Measurements from ENCODE around the gene ITGAD. TPM values are rescaled to one million over a fixed set of nuclear protein-coding genes. Genes with fewer than 3 reads are reported as not detected.

Gene ITGAD
- total and polyA plus RNA-seq, 2 of the 13 experiments (the other 11 are each of a cell fraction or from before 2014, with no cell fraction given): not detected

GRCh38 chr16:31404353-31405064 is 11.4 kb downstream of the ITGAD start:
- peak; percentile 61 for ATAC-seq
- peak; percentile 49; the same call in 1 of the 2 replicates for TF ChIP-seq ZFX (CRISPR knock-in tag; IDR thresholded peaks at IDR 0.05; ENCODE audit: low read depth)
- peak; percentile 47; the same call in 1 of the 2 replicates for TF ChIP-seq GABPB1 (CRISPR knock-in tag; IDR thresholded peaks at IDR 0.05)
- no peak for TF ChIP-seq ZHX1 (CRISPR knock-in tag; IDR thresholded peaks at IDR 0.05; ENCODE audit: low read depth)
- peak; percentile 78; the same call in 1 of the 2 replicates for TF ChIP-seq PCBP1 (IDR thresholded peaks at IDR 0.05; ENCODE audit: borderline replicate concordance, low read depth, low read length)
- peak; percentile 41; the same call in 1 of the 2 replicates for TF ChIP-seq NFYB (CRISPR knock-in tag; IDR thresholded peaks at IDR 0.05)
- no peak for TF ChIP-seq ZNF773 (CRISPR knock-in tag; IDR thresholded peaks at IDR 0.05; ENCODE audit: borderline replicate concordance)
- 0 out of 2 replicates have a peak, but pooled peaks have one; percentile 17 for TF ChIP-seq IKZF1 (IDR thresholded peaks at IDR 0.05)
- peak; percentile 38; the same call in 1 of the 2 replicates for TF ChIP-seq YEATS2 (CRISPR knock-in tag; IDR thresholded peaks at IDR 0.05; ENCODE audit: borderline replicate concordance)
- peak; percentile 60 for TF ChIP-seq ZNF687 (CRISPR knock-in tag; IDR thresholded peaks at IDR 0.05)
- no peak for TF ChIP-seq ZNF274 (CRISPR knock-in tag; IDR thresholded peaks at IDR 0.05)
- 0 out of 2 replicates have a peak, but pooled peaks have one; percentile 23 for TF ChIP-seq GABPA (IDR thresholded peaks at IDR 0.05; ENCODE audit: low read depth, low read length)
- peak; percentile 62 for TF ChIP-seq GABPA (CRISPR knock-in tag; IDR thresholded peaks at IDR 0.05; ENCODE audit: low read depth)
- peak; percentile 44 for TF ChIP-seq HNRNPK (IDR thresholded peaks at IDR 0.05; ENCODE audit: low read depth, low read length, poor library complexity, severe bottlenecking)
- TF ChIP-seq ZNF710 (CRISPR knock-in tag; IDR thresholded peaks at IDR 0.05; ENCODE audit: borderline replicate concordance): peak; percentile 88; the same call in 1 of the 2 replicates
- TF ChIP-seq SP2 (CRISPR knock-in tag; IDR thresholded peaks at IDR 0.05): peak; percentile 34; the same call in 1 of the 2 replicates

More at GRCh38 chr16:31404353-31405064, 11.4 kb downstream of the ITGAD start:
- H3K4me2 ChIP-seq (ENCODE audit: low read depth, low read length): peak overlapping the region; percentile 42
- H3K4me3 ChIP-seq (replicated peaks in 1 of 3; ENCODE audit: insufficient read depth in 1 of 3, low read depth in 2 of 3, low read length in 3 of 3): peak overlapping the region in 2 of 3 experiments; percentile 15 to 39; a peak in 3 of 6 replicates
- in situ Hi-C loops (cut with HindIII; ENCODE audit: extremely low pct_ligation_motif_present, low pct_unique_long_range_greater_than_20kb): no loop called here
- H3K4me1 ChIP-seq (ENCODE audit: insufficient read depth, low read length): 0 out of 2 replicates have a peak, but pooled peaks cover 8% of the 10 kb centered on the region
- no peaks in the 10 kb centered on the region for H4K20me1 ChIP-seq (ENCODE audit: insufficient read depth, low read length)
- no peak for DNase-seq (ENCODE audit: low spot score)
- intact Hi-C loops (cut with micrococcal nuclease; ENCODE audit: unreplicated experiment): no loop called here
- no peak overlapping the region for H3K27ac ChIP-seq (ENCODE audit: extremely low read length, insufficient read depth, low read length)
- peaks cover 3 to 15% of the 10 kb centered on the region in 2 experiments; a peak in 4 of 5 replicates for H3K27me3 ChIP-seq (ENCODE audit: control insufficient read depth in 1 of 2, insufficient read depth in 2 of 2, low read length in 2 of 2)
- no peak overlapping the region for H2AFZ ChIP-seq (ENCODE audit: low read length)
- no peak overlapping the region for H3K9ac ChIP-seq (ENCODE audit: insufficient read depth, low read depth, low read length)
- H3K36me3 ChIP-seq (replicated peaks in 1 of 2; ENCODE audit: control insufficient read depth in 1 of 2, insufficient read depth in 2 of 2, low read length in 2 of 2): no peaks in the 10 kb centered on the region
- BruUV-seq (replicated peaks): no TSS peak
- H3K9me3 ChIP-seq (ENCODE audit: low read length): no peaks in the 10 kb centered on the region
- ChIA-PET POLR2A (no interaction called here), CTCF (ENCODE audit: low intra/inter-chr PET ratio, low total read pairs) (no interaction called here)
- no peak for FAIRE-seq
- 19% methylated on average over 9 of the region's 9 CpGs for WGBS (ENCODE audit: low lambda C conversion rate)
- H3K79me2 ChIP-seq (ENCODE audit: insufficient read depth, low read length): no peaks in the 10 kb centered on the region

Measured in HepG2 (cell line).